Measurements from ENCODE around the gene SLC6A18.

The SLC6A18 gene

DNA sequence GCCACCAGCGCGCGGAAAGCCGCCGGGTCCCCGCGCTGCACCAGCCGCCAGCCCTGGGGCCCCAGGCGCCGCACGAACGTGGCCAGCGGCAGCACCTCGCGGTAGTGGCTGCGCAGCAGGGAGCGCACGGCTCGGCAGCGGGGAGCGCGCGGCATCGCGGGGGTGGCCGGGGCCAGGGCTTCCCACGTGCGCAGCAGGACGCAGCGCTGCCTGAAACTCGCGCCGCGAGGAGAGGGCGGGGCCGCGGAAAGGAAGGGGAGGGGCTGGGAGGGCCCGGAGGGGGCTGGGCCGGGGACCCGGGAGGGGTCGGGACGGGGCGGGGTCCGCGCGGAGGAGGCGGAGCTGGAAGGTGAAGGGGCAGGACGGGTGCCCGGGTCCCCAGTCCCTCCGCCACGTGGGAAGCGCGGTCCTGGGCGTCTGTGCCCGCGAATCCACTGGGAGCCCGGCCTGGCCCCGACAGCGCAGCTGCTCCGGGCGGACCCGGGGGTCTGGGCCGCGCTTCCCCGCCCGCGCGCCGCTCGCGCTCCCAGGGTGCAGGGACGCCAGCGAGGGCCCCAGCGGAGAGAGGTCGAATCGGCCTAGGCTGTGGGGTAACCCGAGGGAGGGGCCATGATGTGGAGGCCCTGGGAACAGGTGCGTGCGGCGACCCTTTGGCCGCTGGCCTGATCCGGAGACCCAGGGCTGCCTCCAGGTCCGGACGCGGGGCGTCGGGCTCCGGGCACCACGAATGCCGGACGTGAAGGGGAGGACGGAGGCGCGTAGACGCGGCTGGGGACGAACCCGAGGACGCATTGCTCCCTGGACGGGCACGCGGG is 69.9 kb downstream of the SLC6A18 start, which contains the start of gene TERT:
TSS of gene TERT (minus strand) at position 234 of the 815 bp plus-strand sequence. CDS start at position 155, 79 bp downstream.
- DNase-seq = no peak

DNA sequence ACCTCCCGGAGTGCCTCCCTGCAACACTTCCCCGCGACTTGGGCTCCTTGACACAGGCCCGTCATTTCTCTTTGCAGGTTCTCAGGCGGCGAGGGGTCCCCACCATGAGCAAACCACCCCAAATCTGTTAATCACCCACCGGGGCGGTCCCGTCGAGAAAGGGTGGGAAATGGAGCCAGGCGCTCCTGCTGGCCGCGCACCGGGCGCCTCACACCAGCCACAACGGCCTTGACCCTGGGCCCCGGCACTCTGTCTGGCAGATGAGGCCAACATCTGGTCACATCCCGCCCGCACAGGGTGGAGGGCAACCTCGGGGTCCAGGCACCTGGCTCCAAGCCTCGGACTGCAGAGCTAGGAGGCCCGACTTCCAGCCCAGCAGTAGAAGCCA is 70.5 kb downstream of the SLC6A18 start:
- no peak for DNase-seq
